Stimulated activated CD4-positive, alpha-beta T cell treated with anti-CD3 and anti-CD28 coated beads, Interleukin-1b, Interleukin-23, amount 100 ng/mL, for 1 hour (primary cell): ENCODE data around the gene LRRC56.
A peak's percentile ranks its signal among the peaks of the same experiment; 100 is the strongest.

Source experiments
- DNase-seq, 2 donors: peaks; one replicate each; pipeline ENCODE4 v3.0.0-alpha.2; 2020; ENCODE audit warnings: low read depth in 2 of 2

Gene LRRC56

DNA sequence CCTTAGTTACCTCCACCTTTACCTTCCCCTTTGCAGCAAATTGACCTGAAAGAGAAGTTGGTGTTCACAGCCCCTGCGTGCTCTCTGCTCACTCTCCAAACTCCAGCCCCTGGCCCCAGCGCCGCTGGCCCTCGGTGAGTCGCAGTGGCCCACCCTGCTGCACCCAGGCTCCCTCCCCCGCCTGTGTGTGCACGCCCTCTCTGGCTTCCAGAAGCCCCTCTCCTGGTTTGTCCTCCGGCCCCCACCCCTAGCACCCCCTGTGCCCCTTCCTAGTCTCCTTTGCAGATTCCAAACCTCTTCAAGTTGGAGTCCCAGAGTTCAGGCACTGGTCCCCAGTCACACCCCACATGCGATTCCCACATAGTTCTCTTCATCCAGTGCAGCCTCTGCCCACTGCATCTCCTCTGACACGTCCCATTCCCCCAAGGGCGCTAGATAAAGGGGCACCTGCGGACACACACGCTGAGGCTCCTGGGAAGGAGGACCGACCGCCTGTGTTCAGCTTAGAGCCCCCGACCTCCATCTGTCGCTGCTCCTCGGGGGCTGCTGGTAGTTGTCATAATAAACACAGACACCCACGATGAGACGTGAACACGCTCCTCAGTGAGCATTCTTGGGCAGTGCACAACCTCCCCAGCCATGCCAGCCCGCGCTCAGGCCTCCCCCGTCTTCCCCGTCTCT, 37.4 kb downstream of the LRRC56 start:
- no peak for DNase-seq

DNA sequence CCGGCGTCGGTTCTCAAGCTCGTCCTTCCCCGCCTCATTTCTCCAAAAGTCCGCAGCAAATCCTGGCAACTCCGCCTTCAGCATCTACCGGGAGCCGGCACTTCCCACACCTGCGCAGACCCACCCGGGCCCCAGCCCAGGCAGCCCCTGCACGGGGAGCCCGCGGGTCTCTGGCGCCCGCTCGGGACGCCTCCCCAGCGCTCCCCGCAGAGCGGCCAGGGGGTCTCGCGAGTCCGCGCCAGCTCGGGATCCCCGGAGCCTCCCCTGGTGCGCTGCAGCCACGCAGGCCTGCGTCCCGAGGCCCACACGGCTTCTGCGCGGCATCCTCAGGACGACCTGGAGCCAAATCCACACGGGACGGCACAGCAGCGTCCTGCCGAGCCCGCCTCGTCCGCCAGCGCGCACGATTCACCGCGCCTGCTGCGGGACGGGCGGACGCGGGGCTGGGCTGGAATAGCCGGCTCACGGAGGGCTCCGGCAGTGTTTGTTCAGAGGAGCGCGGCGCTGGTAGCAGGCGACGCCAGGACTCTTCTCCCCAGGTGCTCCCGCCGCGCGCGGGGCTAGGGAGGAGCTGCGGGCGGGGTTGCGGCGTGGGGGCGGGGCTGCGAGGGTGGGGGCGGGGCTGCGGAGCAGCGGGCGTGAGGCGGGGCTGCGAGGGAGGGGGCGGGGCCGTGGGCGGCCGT, 38.1 kb downstream of the LRRC56 start:
- DNase-seq: no peak

GRCh38 chr11:575996-576768, 38.9 kb downstream of the LRRC56 start, which contains the start of gene PHRF1:
Gene PHRF1, plus strand, starts transcription at chr11:576470. Its CDS starts 5,043 bp downstream, at chr11:581513.
- DNase-seq: peak; percentile 88 to 95

- DNase-seq: no peak
Measured at GRCh38 chr11:576811-577610, 39.7 kb downstream of the LRRC56 start.

DNA sequence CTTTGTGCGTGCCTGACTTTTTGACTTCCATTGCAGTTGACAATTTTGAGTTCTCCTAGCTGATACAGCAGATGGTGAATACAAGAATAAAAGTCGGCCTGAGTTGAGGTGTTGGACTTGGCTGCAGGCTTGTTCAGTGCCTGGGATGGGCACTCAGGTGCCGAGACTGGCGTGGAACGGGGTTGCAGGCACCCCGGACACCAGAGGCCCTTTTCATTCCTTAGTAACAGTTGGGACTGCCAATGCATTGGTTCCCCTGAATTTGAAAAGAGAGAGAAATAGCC, 40.2 kb downstream of the LRRC56 start:
- DNase-seq: no peak

- DNase-seq: no peak
Measured at GRCh38 chr11:578276-579035, 41.1 kb downstream of the LRRC56 start.

- DNase-seq: no peak
Measured at GRCh38 chr11:579830-580601, 42.7 kb downstream of the LRRC56 start.

DNA sequence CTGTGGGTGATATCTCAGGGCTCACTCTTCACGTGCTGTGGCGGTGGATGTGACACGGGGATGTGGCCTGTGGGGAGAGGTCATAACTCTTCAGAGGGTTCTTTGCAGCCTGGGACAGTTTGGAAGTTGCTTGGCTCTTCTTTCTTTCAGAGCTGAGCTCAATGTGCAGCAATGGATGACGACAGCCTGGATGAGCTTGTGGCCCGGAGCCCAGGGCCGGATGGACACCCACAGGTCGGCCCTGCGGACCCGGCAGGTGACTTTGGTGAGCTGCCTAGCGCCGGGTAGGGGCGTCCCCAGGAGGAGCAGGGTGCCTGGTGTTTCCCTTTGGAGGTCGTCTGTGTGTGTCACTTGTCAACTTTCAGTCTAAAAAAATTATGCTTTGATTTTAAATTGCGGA, 44.0 kb downstream of the LRRC56 start:
- no peak for DNase-seq

DNA sequence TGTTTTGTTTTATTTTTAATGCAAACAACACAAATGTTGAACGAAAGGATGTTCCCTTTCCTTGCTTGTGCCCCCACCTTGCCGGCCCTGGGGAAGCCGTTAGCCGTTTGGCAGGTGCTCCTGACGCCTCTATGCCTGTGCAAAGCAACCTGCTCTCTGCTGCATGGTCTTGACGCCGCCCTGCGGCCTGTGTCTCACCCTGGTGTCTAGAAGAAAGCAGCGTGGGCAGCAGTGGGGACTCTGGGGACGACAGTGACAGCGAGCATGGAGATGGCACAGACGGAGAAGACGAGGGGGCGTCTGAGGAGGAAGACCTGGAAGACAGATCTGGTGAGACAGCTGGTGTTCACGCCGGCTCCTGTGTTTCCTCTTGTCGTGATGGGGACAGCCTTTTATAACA, 44.4 kb downstream of the LRRC56 start:
- DNase-seq: no peak

DNA sequence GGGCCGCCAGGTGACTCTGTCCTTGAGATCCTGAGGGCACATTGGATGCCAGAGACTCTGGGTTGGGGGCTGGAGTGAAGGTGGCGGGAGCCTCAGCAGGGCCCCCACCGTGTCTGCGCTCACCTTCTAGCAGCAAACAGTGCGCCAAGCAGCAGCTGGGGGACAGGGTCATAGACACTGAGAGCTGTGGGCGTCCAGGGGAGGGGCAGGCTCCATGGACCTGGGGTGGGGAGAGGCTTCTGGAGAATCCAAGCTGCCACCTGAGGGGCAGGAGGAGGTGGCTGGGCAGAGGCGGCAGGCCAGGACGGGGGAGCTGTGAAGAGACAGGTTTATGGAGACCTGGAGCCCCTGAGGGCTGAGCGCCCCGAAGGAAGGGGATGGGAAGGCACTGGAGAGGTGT, 47.0 kb downstream of the LRRC56 start:
- no peak for DNase-seq

DNA sequence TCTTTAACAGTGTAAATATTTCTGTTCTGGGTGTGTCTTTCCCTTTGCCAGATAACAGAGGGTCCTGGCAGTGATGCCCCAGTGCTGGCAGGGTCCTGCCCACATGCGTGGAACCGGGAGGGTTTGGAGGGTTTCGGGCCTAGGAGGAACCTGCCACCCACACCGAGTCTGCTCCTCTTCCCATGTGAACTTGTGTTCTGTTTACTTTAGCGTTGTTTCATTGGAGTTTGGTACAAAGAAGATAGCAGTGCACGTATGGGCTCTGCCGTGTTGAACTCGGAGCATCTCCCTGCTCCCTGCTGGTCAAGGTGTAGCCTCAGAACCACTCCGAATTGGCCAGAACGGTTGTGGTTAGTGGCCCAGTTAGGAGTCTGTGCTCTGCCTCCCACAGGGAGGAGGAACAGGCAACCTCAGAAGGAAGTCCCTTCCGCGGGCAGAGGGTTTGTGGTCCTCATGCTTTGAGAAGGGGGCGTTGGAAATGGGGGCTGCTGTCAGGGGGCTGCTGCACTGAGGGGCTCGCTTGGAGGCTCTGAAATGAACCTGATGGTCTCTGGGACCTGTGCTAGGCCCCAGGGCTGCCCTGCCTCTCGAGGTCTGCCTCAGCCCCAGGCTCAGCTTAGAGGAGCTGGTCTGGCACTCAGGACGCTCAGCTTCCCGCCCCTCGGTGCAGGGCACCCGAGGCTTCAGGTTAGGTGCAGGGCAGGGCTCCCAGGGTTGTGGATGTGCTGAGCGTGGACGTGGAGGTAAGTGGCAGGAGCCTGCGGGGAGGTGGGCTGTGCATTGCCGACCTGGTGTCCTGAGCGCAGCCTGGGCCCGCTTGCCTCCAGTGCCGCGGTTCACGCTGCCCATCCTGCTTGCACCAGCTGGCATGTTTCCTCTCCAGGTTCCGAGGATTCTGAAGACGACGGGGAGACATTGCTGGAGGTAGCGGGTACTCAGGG, 49.3 kb downstream of the LRRC56 start:
- DNase-seq: no peak

DNA sequence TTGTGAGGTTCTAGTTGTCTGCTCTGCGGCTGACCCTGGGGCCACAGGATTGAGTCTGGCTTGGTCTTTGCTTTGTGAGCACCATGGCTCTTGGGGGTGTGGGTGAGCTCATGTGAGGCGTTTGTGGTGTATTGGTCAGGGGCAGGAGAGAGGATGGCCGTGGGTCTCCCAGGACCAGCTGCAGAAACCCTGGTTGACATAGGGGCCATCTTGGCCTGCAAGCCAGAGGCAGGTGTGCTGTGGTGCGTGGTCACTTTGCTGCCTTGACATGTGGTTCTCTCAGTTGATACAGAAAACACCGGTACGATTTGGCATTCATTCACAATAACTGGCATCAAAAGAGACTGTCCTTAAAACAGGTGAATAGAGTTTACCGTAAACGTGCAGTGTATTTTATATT, 50.2 kb downstream of the LRRC56 start:
- DNase-seq: no peak

- DNase-seq: peak; percentile 20 to 23
Measured at GRCh38 chr11:587978-588380, 50.7 kb downstream of the LRRC56 start.

GRCh38 chr11:589798-590197, 52.5 kb downstream of the LRRC56 start:
- DNase-seq: no peak

DNA sequence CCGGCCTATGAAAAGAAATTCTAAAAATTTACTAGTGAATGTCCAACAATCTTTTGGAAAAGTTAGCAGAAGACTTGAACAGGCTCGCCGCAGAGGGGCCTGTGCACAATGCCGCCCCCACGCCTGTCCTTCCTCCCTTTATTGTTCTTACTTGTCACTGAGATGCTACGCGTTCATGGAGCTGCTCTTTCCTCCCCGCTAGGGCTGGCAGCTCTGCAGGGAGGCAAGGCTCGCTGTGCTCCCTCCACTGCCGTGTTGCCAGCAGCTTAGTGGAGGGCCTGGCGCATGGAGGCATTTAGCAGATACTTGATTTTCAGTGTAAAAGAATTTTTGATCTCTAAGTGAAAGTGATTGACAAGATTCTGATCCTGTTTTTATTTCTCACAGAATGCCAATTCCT, 53.7 kb downstream of the LRRC56 start:
- no peak for DNase-seq

DNA sequence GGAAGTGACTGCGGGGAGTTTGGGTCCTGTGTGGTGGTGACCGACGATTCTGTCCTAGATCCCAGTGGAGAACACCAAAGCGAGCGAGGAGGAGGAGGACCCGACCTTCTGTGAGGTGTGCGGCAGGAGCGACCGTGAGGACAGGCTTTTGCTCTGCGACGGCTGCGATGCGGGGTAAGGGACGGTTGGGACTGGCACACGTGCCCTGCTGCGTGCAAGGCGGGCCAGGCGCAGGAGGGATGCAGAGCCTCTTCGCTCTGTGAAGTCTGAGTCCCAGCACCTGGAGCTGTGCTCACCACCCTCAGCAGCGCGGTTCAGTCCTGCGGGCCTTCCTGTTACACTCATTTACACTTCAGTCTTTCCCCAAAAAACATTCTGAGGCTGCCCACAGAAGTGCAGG, 55.2 kb downstream of the LRRC56 start:
- DNase-seq: no peak

DNA sequence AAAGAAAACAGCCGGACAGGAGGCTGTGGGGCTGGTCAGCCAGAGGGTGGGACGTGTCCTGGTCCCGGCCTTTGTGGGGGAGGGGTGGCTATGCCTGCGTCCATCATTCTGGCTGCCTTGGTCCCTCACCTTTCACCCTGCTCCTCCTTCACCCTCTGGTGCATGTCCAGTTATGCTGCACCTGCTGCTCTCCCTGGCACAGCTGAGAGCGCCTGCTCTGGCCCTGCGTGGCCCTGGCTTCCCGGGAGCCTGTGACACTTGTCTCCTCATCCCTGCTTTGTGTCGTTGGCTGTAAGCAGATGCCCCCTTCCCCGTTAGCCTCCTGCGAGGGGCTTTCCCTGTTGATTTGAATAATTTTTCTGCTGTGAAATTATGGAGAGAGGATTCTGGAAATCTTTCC, 55.6 kb downstream of the LRRC56 start:
- no peak for DNase-seq

DNA sequence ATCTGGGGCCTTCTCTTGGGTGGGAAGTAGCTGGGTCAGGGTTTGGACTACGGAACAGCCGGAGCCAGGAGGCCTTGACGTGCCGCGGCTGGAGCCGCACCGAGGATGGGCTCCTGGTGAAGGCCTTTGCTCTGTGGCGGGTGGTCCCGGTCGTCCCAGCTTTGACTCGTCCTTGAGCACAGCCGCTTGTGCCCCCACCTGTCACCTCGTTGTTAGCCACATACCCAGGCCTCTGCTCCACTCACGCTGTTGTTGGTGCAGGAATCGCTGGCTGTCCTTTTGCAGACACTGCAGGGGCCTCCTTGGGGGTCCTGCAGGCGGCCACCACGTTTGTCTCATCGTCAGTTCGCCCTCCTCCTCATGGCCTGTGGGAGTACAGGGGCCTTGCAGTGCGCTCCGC, 56.0 kb downstream of the LRRC56 start:
- DNase-seq: no peak

DNA sequence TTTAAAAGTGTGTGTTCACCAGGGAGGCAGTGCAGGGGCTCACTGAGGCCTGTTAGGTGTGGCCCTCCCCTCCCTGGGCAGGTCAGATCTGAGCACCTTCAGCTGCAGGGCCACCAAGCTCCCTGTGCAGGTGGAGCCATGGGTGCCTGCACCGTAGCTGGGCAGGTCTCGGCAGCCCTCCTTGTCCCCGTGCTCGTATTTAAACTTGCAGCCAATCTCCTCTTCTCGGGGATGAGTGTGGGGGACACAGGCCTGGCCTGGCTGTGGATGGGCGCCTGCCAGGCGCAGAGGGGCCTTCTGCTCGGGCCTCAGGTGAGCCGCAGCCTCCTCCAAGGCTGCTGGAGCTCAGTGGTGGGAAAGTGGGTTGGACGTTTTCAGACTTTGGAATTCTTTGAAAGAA, 58.1 kb downstream of the LRRC56 start:
- no peak for DNase-seq

DNA sequence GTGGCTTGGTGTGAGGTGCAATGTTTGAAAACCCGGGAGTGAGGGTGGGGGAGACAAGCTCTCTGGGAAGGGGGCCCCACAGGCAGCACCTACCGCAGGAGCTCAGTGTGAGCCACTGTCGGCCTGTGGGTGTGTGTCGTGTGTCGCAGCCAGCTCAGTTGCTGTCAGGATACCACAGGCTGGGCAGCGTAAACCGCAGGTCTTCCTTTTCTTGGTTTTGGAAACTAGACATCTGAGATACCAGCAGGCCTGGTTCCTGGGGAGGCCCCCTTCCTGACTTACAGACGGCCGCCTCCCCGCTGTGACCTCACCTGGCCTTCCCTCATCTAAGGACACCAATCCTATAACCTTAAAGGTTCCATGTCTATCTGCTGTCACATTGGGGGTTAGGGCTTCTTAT, 59.0 kb downstream of the LRRC56 start:
- no peak for DNase-seq
